Liver (tissue), 3 donors: ENCODE results near the gene STOX1.

Experiments used
- FOXA2 ChIP-seq: IDR thresholded peaks from 2 replicates; pipeline ENCODE4 v1.6.1; 2016; ENCODE audit warnings: antibody characterized with exemption
- JUND ChIP-seq, 2 donors: IDR thresholded peaks; 2 replicates each; pipeline ENCODE4 v1.6.1; 2016; ENCODE audit warnings: antibody characterized with exemption in 2 of 2
- TF ChIP-seq, protein P1 (sequence below): fragments of 150-350 bp; IDR thresholded peaks from 2 replicates; pipeline ENCODE4 v1.5.1; 2017; ENCODE audit warnings: improper control_type of control experiment, low read depth, low read length; ENCODE audit not compliant: missing input control
- TF ChIP-seq, protein P2 (sequence below): IDR thresholded peaks from 2 replicates; pipeline ENCODE4 v1.6.1; 2016; ENCODE audit warnings: antibody characterized with exemption
- TF ChIP-seq, protein P3 (sequence below): IDR thresholded peaks from 2 replicates; pipeline ENCODE4 v1.6.1; 2016; ENCODE audit warnings: antibody characterized with exemption
- donor health status: healthy.
- donor health status: healthy.

DNA sequence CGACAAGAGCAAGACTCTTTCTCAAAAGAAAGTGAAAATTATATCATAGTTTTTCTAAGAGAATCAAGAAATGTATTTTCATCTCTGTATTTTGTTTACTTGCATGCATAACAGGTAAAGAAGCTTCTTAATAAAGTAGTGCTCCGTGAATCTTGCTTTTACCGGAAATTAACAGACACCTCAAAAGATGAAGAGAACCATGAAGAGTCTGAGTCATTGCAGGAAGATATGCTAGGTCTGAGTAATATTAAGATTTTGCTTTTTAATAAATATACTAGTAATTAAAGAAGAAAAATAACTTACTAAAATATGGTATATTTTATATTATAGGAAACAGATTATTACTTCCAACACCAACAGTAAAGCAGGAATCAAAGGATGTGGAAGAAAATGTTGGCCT lies 39.5 kb upstream of the STOX1 start:
- TF ChIP-seq, protein P1, sequence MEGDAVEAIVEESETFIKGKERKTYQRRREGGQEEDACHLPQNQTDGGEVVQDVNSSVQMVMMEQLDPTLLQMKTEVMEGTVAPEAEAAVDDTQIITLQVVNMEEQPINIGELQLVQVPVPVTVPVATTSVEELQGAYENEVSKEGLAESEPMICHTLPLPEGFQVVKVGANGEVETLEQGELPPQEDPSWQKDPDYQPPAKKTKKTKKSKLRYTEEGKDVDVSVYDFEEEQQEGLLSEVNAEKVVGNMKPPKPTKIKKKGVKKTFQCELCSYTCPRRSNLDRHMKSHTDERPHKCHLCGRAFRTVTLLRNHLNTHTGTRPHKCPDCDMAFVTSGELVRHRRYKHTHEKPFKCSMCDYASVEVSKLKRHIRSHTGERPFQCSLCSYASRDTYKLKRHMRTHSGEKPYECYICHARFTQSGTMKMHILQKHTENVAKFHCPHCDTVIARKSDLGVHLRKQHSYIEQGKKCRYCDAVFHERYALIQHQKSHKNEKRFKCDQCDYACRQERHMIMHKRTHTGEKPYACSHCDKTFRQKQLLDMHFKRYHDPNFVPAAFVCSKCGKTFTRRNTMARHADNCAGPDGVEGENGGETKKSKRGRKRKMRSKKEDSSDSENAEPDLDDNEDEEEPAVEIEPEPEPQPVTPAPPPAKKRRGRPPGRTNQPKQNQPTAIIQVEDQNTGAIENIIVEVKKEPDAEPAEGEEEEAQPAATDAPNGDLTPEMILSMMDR, result no peak
- TF ChIP-seq, protein P2, sequence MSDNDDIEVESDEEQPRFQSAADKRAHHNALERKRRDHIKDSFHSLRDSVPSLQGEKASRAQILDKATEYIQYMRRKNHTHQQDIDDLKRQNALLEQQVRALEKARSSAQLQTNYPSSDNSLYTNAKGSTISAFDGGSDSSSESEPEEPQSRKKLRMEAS, result no peak
- no peak for TF ChIP-seq FOXA2
- TF ChIP-seq, protein P3, sequence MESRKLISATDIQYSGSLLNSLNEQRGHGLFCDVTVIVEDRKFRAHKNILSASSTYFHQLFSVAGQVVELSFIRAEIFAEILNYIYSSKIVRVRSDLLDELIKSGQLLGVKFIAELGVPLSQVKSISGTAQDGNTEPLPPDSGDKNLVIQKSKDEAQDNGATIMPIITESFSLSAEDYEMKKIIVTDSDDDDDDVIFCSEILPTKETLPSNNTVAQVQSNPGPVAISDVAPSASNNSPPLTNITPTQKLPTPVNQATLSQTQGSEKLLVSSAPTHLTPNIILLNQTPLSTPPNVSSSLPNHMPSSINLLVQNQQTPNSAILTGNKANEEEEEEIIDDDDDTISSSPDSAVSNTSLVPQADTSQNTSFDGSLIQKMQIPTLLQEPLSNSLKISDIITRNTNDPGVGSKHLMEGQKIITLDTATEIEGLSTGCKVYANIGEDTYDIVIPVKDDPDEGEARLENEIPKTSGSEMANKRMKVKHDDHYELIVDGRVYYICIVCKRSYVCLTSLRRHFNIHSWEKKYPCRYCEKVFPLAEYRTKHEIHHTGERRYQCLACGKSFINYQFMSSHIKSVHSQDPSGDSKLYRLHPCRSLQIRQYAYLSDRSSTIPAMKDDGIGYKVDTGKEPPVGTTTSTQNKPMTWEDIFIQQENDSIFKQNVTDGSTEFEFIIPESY, result no peak
- TF ChIP-seq JUND (IDR thresholded peaks at IDR 0.05), result no peak
